HepG2 (cell line): ENCODE data around the gene ENTPD6. TPM values are rescaled to one million over a fixed set of nuclear protein-coding genes. Genes with fewer than 3 reads are reported as not detected.
A peak's percentile ranks its signal among the peaks of the same experiment; 100 is the strongest.

ENCODE experiments used
- ARHGAP35 ChIP-seq: sonication (generic); formaldehyde crosslinking; IDR thresholded peaks from 2 replicates; pipeline ENCODE4 v1.9.0; 2022; ENCODE audit warnings: mild to moderate bottlenecking, inconsistent platforms, moderate library complexity, missing genetic modification reagents, borderline replicate concordance
- ARID4A ChIP-seq: sonication (generic); formaldehyde crosslinking; IDR thresholded peaks from 2 replicates; pipeline ENCODE4 v1.5.0; 2020; ENCODE audit warnings: mild to moderate bottlenecking, missing genetic modification reagents, borderline replicate concordance
- ESRRA ChIP-seq: sonication (generic); formaldehyde crosslinking; IDR thresholded peaks from 2 replicates; pipeline ENCODE4 v1.5.1; 2020; ENCODE audit warnings: mild to moderate bottlenecking, low read depth, missing genetic modification reagents
- FUBP1 ChIP-seq: sonication (generic); formaldehyde crosslinking; IDR thresholded peaks from 2 replicates; pipeline ENCODE4 v1.5.1; 2020; ENCODE audit warnings: missing genetic modification reagents, mild to moderate bottlenecking, borderline replicate concordance
- GATAD1 ChIP-seq: IDR thresholded peaks from 2 replicates; pipeline ENCODE4 v1.6.1; 2016; ENCODE audit warnings: missing genetic modification reagents, missing compliant biosample characterization
- HNF4G ChIP-seq, 2 experiments: sonication (generic) in 1 of 2; formaldehyde crosslinking in 1 of 2; IDR thresholded peaks; 2 replicates each; pipeline versions ENCODE4 v1.4.0 to v1.6.1; 2011 to 2020; ENCODE audit warnings: borderline replicate concordance in 2 of 2, low read depth in 2 of 2, mild to moderate bottlenecking in 2 of 2, low read length in 1 of 2, missing genetic modification reagents in 1 of 2, moderate library complexity in 1 of 2
- JUND ChIP-seq: sonication (generic); formaldehyde crosslinking; IDR thresholded peaks from 2 replicates; pipeline ENCODE4 v1.8.0; 2022; ENCODE audit warnings: mild to moderate bottlenecking, missing genetic modification reagents
- KMT2B ChIP-seq: IDR thresholded peaks from 2 replicates; pipeline ENCODE4 v1.6.1; 2016; ENCODE audit warnings: missing genetic modification reagents, missing compliant biosample characterization
- NFYC ChIP-seq: IDR thresholded peaks from 2 replicates; pipeline ENCODE4 v1.6.1; 2016; ENCODE audit warnings: missing genetic modification reagents, missing compliant biosample characterization
- REL ChIP-seq: sonication (generic); formaldehyde crosslinking; conservative IDR thresholded peaks from 2 replicates; pipeline ENCODE4 v1.8.0; 2022; ENCODE audit warnings: mild to moderate bottlenecking, missing genetic modification reagents, moderate library complexity
- THAP8 ChIP-seq: sonication (generic); formaldehyde crosslinking; IDR thresholded peaks from 2 replicates; pipeline ENCODE4 v1.5.1; 2020; ENCODE audit warnings: missing genetic modification reagents, mild to moderate bottlenecking, borderline replicate concordance
- ZNF691 ChIP-seq: sonication (generic); formaldehyde crosslinking; IDR thresholded peaks from 2 replicates; pipeline ENCODE4 v1.4.0; 2020; ENCODE audit warnings: missing genetic modification reagents, low read depth, mild to moderate bottlenecking, borderline replicate concordance
- ZNF772 ChIP-seq: sonication (generic); formaldehyde crosslinking; IDR thresholded peaks from 2 replicates; pipeline ENCODE4 v1.5.0; 2020; ENCODE audit warnings: mild to moderate bottlenecking, missing genetic modification reagents
- polyA plus RNA-seq, 8 experiments: library from polyadenylated mRNA; depleted of rRNA in 3 of 8; stranded (reverse) in 7 of 8; unstranded in 1 of 8; fragments of >200 nt; fragmentation: Illumina TruSeq in 4 of 8; extraction: Trizol in 4 of 8; gene quantifications; 2 replicates each; pipeline versions ENCODE4 v1.2.1 to v1.2.3, GENCODE V29; 2011 to 2016; ENCODE audit warnings: low read depth in 4 of 8, missing spikeins in 1 of 8, mixed read lengths in 1 of 8; ENCODE audit not compliant: insufficient read depth in 1 of 8
- total RNA-seq, 5 experiments: library from RNA; depleted of rRNA; stranded (reverse); fragments of >200 nt; fragmentation: Illumina TruSeq; extraction: Trizol; gene quantifications; 2 replicates each; pipeline ENCODE4 v1.2.3, GENCODE V29; 2016; ENCODE audit warnings: low read depth in 1 of 5
- TF ChIP-seq, protein P1 (sequence below): sonication (generic); formaldehyde crosslinking; conservative IDR thresholded peaks from 2 replicates; pipeline ENCODE4 v1.4.0; 2020; ENCODE audit warnings: missing genetic modification reagents
- TF ChIP-seq, protein P2 (sequence below): sonication (generic); formaldehyde crosslinking; IDR thresholded peaks from 2 replicates; pipeline ENCODE4 v1.5.0; 2020; ENCODE audit warnings: mild to moderate bottlenecking, missing genetic modification reagents

Gene ENTPD6
- total and polyA plus RNA-seq, 2 of the 13 experiments (the other 11 are each of a cell fraction or from before 2014, with no cell fraction given) = 164 to 172 TPM

DNA sequence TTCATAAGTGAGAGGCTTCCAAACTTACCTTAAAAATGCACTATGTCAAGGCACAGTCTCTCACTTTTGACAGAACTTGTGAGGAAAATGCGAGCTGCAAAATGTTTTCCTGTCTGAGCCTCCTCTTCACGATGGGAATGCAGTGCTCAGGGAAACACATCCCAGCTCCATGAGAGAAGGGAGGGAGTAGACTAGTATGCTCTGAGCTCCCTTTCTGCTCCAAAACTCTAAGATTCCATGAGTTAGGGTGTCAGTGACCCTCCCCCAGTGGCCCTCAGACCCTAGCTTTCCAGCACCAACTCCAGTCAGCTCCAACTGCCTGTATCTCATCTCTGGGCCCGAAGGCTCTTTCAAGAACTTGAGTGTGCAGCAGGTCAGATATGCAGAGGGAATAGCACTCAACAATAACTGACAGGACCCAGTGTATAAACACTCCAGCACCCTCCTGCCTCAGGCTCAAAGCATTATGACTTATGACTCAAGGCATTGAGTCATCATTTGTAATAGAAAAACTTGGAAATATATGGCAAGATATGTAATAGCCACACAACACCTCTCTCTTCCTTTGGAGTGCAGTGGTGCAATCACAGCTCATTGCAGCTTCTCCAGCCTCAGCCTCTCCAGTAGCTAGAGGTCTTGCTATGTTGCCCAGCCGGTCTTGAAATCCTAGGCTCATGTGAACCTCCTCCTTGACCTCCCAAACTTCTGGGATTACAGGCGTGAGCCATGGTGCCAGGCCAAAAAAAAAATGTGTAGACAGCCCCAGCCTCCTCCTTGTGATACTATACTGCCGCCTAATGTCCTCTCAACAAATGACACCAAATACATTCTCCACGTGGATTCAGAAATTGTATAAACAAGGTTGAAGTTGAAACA lies 16.7 kb upstream of the ENTPD6 start (continued):
- TF ChIP-seq FUBP1 = no peak
- TF ChIP-seq ZNF772 (CRISPR knock-in tag) = 0 out of 2 replicates have a peak, but pooled peaks have one; percentile 27
- no peak for TF ChIP-seq NFYC
- TF ChIP-seq ESRRA (CRISPR knock-in tag) = no peak
- TF ChIP-seq ARID4A (CRISPR knock-in tag) = 0 out of 2 replicates have a peak, but pooled peaks have one; percentile 34
- no peak for TF ChIP-seq REL (CRISPR knock-in tag)
- no peak for TF ChIP-seq THAP8 (CRISPR knock-in tag)
- TF ChIP-seq ZNF691 (CRISPR knock-in tag) = peak; percentile 48; the same call in 1 of the 2 replicates
- TF ChIP-seq, protein P1, sequence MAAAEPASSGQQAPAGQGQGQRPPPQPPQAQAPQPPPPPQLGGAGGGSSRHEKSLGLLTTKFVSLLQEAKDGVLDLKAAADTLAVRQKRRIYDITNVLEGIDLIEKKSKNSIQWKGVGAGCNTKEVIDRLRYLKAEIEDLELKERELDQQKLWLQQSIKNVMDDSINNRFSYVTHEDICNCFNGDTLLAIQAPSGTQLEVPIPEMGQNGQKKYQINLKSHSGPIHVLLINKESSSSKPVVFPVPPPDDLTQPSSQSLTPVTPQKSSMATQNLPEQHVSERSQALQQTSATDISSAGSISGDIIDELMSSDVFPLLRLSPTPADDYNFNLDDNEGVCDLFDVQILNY (CRISPR knock-in tag) = no peak
- TF ChIP-seq JUND = no peak
- TF ChIP-seq, protein P2, sequence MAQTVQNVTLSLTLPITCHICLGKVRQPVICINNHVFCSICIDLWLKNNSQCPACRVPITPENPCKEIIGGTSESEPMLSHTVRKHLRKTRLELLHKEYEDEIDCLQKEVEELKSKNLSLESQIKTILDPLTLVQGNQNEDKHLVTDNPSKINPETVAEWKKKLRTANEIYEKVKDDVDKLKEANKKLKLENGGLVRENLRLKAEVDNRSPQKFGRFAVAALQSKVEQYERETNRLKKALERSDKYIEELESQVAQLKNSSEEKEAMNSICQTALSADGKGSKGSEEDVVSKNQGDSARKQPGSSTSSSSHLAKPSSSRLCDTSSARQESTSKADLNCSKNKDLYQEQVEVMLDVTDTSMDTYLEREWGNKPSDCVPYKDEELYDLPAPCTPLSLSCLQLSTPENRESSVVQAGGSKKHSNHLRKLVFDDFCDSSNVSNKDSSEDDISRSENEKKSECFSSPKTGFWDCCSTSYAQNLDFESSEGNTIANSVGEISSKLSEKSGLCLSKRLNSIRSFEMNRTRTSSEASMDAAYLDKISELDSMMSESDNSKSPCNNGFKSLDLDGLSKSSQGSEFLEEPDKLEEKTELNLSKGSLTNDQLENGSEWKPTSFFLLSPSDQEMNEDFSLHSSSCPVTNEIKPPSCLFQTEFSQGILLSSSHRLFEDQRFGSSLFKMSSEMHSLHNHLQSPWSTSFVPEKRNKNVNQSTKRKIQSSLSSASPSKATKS (CRISPR knock-in tag) = no peak
- 0 out of 2 replicates have a peak, but pooled peaks have one; percentile 40 for TF ChIP-seq GATAD1 (CRISPR knock-in tag)
- 0 out of 2 replicates have a peak, but pooled peaks have one; percentile 38 for TF ChIP-seq KMT2B
- TF ChIP-seq HNF4G (IDR thresholded peaks at IDR 0.05; ENCODE audit: borderline replicate concordance, low read depth, low read length) = no peak
- TF ChIP-seq HNF4G (CRISPR knock-in tag; IDR thresholded peaks at IDR 0.05; ENCODE audit: borderline replicate concordance, low read depth) = no peak
- TF ChIP-seq ARHGAP35 (CRISPR knock-in tag) = 0 out of 2 replicates have a peak, but pooled peaks have one; percentile 38
